Measurements from ENCODE around the gene MYO15B. TPM values are rescaled to one million over a fixed set of nuclear protein-coding genes. Genes with fewer than 3 reads are reported as not detected.

MYO15B gene
- total and polyA plus RNA-seq, 2 of the 13 experiments (the other 11 are each of a cell fraction or from before 2014, with no cell fraction given) = 2.8 to 8.1 TPM

GRCh38 chr17:75619506-75620431 lies 32.2 kb downstream of the MYO15B start (continued):
- no peak for TF ChIP-seq SOX13 (IDR thresholded peaks at IDR 0.05)
- no peak for TF ChIP-seq SOX13 (CRISPR knock-in tag; conservative IDR thresholded peaks at IDR 0.05 in 1 of 2, IDR thresholded peaks at IDR 0.05 in 1 of 2)
- TF ChIP-seq HNRNPLL (IDR thresholded peaks at IDR 0.05; ENCODE audit: low read depth, low read length, poor library complexity, severe bottlenecking) = peak; percentile 44

GRCh38 chr17:75621489-75621888 lies 33.9 kb downstream of the MYO15B start:
- BruUV-seq (replicated peaks) = no TSS peak

More at GRCh38 chr17:75621489-75621888, 33.9 kb downstream of the MYO15B start:
- Histone ChIP-seq H3K4me3 (replicated peaks in 1 of 3; ENCODE audit: insufficient read depth in 1 of 3, low read depth in 2 of 3, low read length in 3 of 3) (no peak overlapping the region), H3K4me1 (ENCODE audit: insufficient read depth, low read length) (peaks cover 6% of the 10 kb centered on the region; the same call in 1 of the 2 replicates), H3K79me2 (ENCODE audit: insufficient read depth, low read length) (no peaks in the 10 kb centered on the region), H3K27me3 (ENCODE audit: control insufficient read depth in 1 of 2, insufficient read depth in 2 of 2, low read length in 2 of 2) (no peaks in the 10 kb centered on the region), H3K9me3 (ENCODE audit: low read length) (no peaks in the 10 kb centered on the region), H3K36me3 (replicated peaks in 1 of 2; ENCODE audit: control insufficient read depth in 1 of 2, insufficient read depth in 2 of 2, low read length in 2 of 2) (no peaks in the 10 kb centered on the region), H2AFZ (ENCODE audit: low read length) (no peak overlapping the region), H3K4me2 (ENCODE audit: low read depth, low read length) (no peak overlapping the region), H4K20me1 (ENCODE audit: insufficient read depth, low read length) (no peaks in the 10 kb centered on the region; the same call in 1 of the 2 replicates), H3K27ac (ENCODE audit: extremely low read length, insufficient read depth, low read length) (no peak overlapping the region), H3K9ac (ENCODE audit: insufficient read depth, low read depth, low read length) (no peak overlapping the region)
- in situ Hi-C loops (cut with HindIII; ENCODE audit: extremely low pct_ligation_motif_present, low pct_unique_long_range_greater_than_20kb) = no loop called here
- no peak for TF ChIP-seq RORA (CRISPR knock-in tag; IDR thresholded peaks at IDR 0.05)
- TF ChIP-seq SSRP1 (CRISPR knock-in tag; IDR thresholded peaks at IDR 0.05) = peak; percentile 57; the same call in 1 of the 2 replicates
- peak; percentile 62 for TF ChIP-seq AGO2 (optimal IDR thresholded peaks at IDR 0.05; ENCODE audit: low read depth, low read length)
- TF ChIP-seq, protein P1, sequence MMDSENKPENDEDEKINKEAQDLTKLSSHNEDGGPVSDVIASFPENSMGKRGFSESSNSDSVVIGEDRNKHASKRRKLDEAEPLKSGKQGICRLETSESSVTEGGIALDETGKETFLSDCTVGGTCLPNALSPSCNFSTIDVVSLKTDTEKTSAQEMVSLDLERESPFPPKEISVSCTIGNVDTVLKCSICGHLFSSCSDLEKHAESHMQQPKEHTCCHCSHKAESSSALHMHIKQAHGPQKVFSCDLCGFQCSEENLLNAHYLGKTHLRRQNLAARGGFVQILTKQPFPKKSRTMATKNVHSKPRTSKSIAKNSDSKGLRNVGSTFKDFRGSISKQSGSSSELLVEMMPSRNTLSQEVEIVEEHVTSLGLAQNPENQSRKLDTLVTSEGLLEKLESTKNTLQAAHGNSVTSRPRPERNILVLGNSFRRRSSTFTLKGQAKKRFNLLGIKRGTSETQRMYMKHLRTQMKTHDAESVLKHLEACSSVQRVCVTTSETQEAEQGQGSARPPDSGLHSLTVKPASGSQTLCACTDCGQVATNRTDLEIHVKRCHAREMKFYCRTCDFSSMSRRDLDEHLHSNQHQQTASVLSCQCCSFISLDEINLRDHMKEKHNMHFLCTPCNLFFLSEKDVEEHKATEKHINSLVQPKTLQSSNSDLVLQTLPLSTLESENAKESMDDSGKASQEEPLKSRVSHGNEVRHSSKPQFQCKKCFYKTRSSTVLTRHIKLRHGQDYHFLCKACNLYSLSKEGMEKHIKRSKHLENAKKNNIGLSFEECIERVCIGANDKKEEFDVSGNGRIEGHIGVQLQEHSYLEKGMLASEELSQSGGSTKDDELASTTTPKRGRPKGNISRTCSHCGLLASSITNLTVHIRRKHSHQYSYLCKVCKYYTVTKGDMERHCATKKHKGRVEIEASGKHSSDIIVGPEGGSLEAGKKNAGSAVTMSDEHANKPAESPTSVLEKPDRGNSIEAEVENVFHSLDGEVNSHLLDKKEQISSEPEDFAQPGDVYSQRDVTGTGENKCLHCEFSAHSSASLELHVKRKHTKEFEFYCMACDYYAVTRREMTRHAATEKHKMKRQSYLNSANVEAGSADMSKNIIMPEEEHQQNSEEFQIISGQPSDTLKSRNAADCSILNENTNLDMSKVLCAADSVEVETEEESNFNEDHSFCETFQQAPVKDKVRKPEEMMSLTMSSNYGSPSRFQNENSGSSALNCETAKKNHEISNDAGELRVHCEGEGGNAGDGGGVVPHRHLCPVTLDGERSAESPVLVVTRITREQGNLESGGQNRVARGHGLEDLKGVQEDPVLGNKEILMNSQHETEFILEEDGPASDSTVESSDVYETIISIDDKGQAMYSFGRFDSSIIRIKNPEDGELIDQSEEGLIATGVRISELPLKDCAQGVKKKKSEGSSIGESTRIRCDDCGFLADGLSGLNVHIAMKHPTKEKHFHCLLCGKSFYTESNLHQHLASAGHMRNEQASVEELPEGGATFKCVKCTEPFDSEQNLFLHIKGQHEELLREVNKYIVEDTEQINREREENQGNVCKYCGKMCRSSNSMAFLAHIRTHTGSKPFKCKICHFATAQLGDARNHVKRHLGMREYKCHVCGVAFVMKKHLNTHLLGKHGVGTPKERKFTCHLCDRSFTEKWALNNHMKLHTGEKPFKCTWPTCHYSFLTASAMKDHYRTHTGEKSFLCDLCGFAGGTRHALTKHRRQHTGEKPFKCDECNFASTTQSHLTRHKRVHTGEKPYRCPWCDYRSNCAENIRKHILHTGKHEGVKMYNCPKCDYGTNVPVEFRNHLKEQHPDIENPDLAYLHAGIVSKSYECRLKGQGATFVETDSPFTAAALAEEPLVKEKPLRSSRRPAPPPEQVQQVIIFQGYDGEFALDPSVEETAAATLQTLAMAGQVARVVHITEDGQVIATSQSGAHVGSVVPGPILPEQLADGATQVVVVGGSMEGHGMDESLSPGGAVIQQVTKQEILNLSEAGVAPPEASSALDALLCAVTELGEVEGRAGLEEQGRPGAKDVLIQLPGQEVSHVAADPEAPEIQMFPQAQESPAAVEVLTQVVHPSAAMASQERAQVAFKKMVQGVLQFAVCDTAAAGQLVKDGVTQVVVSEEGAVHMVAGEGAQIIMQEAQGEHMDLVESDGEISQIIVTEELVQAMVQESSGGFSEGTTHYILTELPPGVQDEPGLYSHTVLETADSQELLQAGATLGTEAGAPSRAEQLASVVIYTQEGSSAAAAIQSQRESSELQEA (CRISPR knock-in tag; IDR thresholded peaks at IDR 0.05; ENCODE audit: not compliant biosample characterization) = peak; percentile 9
- no peak for ATAC-seq
- ChIA-PET CTCF (ENCODE audit: low intra/inter-chr PET ratio, low total read pairs) (no interaction called here), POLR2A (interaction anchor here (0.6 to 3.7 kb wide), 4 partner anchors 11 to 193 kb away, joined by 4 to 12 read pairs (median 8); partner anchors contain the start of gene SMIM5)
- no peak for FAIRE-seq
- WGBS (ENCODE audit: low lambda C conversion rate) = 77% methylated on average over 4 of the region's 4 CpGs
- intact Hi-C loops (cut with micrococcal nuclease; ENCODE audit: unreplicated experiment) = no loop called here
- DNase-seq (ENCODE audit: low spot score) = no peak

Measured in HepG2 (cell line).